Measurements from ENCODE around the gene ELOVL5. TPM values are rescaled to one million over a fixed set of nuclear protein-coding genes. Genes with fewer than 3 reads are reported as not detected.

ELOVL5 gene
- total RNA-seq, 6 experiments from 2014 or later, result 82.0 to 104 (median 89.1) TPM

GRCh38 chr6:53294611-53295010 is 54.1 kb downstream of the ELOVL5 start:
- H3K4me3 Mint-ChIP-seq, result no peak overlapping the region
- H3K27me3 Mint-ChIP-seq (ENCODE audit: insufficient read depth), result no peaks in the 10 kb centered on the region; the same call in 1 of the 2 replicates
- peak; percentile 20 for DNase-seq
- H3K9me3 Mint-ChIP-seq, result no peaks in the 10 kb centered on the region
- TF ChIP-seq CTCF (IDR thresholded peaks at IDR 0.05), result no peak
- H3K36me3 Mint-ChIP-seq (ENCODE audit: low read depth), result peaks cover 8% of the 10 kb centered on the region
- peaks cover 45% of the 10 kb centered on the region for H3K4me1 Mint-ChIP-seq (ENCODE audit: low read depth)
- 0 out of 2 replicates have a peak overlapping the region, but pooled peaks have one; percentile 4 for H3K27ac Mint-ChIP-seq

GRCh38 chr6:53294095-53294494 is 54.7 kb downstream of the ELOVL5 start:
- Mint-ChIP-seq H3K27me3 (ENCODE audit: insufficient read depth) (no peaks in the 10 kb centered on the region; the same call in 1 of the 2 replicates), H3K9me3 (no peaks in the 10 kb centered on the region), H3K4me1 (ENCODE audit: low read depth) (peaks cover 40% of the 10 kb centered on the region), H3K27ac (peak overlapping the region; percentile 13; the same call in 1 of the 2 replicates), H3K4me3 (no peak overlapping the region), H3K36me3 (ENCODE audit: low read depth) (peaks cover 8% of the 10 kb centered on the region)
- TF ChIP-seq CTCF (IDR thresholded peaks at IDR 0.05), result peak; percentile 76
- no peak for DNase-seq

- H3K27me3 Mint-ChIP-seq (ENCODE audit: insufficient read depth), result no peaks in the 10 kb centered on the region; the same call in 1 of the 2 replicates
- no peak overlapping the region for H3K27ac Mint-ChIP-seq
- TF ChIP-seq CTCF (IDR thresholded peaks at IDR 0.05), result no peak
- peaks cover 8% of the 10 kb centered on the region for H3K36me3 Mint-ChIP-seq (ENCODE audit: low read depth)
- peaks cover 36% of the 10 kb centered on the region for H3K4me1 Mint-ChIP-seq (ENCODE audit: low read depth)
- no peaks in the 10 kb centered on the region for H3K9me3 Mint-ChIP-seq
- H3K4me3 Mint-ChIP-seq, result no peak overlapping the region
- no peak for DNase-seq
Measured at GRCh38 chr6:53293691-53294090, 55.1 kb downstream of the ELOVL5 start.

- Mint-ChIP-seq H3K27ac (no peak overlapping the region), H3K4me3 (no peak overlapping the region)
Measured at GRCh38 chr6:53290537-53291510, 57.9 kb downstream of the ELOVL5 start.

More at GRCh38 chr6:53290537-53291510, 57.9 kb downstream of the ELOVL5 start:
- peaks cover 14% of the 10 kb centered on the region for H3K4me1 Mint-ChIP-seq (ENCODE audit: low read depth)
- peak; percentile 44; the same call in 1 of the 2 replicates for TF ChIP-seq CTCF (IDR thresholded peaks at IDR 0.05)
- H3K9me3 Mint-ChIP-seq, result no peaks in the 10 kb centered on the region
- no peaks in the 10 kb centered on the region; the same call in 1 of the 2 replicates for H3K27me3 Mint-ChIP-seq (ENCODE audit: insufficient read depth)
- peaks cover 16% of the 10 kb centered on the region for H3K36me3 Mint-ChIP-seq (ENCODE audit: low read depth)
- no peak for DNase-seq

Measured in HFFc6 (cell line).